K562 (cell line): Measurements from ENCODE around the gene FAM90A26. TPM values are rescaled to one million over a fixed set of nuclear protein-coding genes. Genes with fewer than 3 reads are reported as not detected.
"Not testable (repeated sequence)": the region's sequence is repeated elsewhere in the genome, so short reads cannot be mapped to it uniquely, and the experiment has no call there.

ENCODE experiments used
- ATAC-seq: fragments of 200-7000 bp; cut with Tn5 transposase; 3 replicates; pipeline ENCODE4 v1.9.1; 2020; ENCODE audit warnings: moderate library complexity
- BruUV-seq: library from RNA; stranded (reverse); fragments of 400-500 nt; replicated peaks from 2 replicates; lab custom pipeline; 2021; lab: Mats Ljungman, UMichigan
- CTCF ChIA-PET: fragments of 300-600 bp; formaldehyde crosslinking; extraction: SDS; loops from one replicate; lab custom pipeline; 2021; ENCODE audit warnings: low intra/inter-chr PET ratio; lab: Yijun Ruan, JAX
- POLR2A ChIA-PET: fragments of 300-600, 350-650 bp; sonication (Branson Sonifier 250); formaldehyde crosslinking; extraction: SDS; loops from one replicate; lab custom pipeline; 2021; ENCODE audit warnings: antibody characterized with exemption, inconsistent platforms; lab: Yijun Ruan, JAX
- DNase-seq, 4 experiments: peaks; one replicate each; pipeline versions ENCODE4 v3.0.0 to v3.0.0-alpha.2; 2011 to 2018; ENCODE audit warnings: low spot score in 3 of 4, mixed read lengths in 3 of 4; ENCODE audit errors: extremely low read depth in 1 of 4
- FAIRE-seq: peaks from 2 replicates; lab custom pipeline; 2011; peaks lifted over from hg19 to GRCh38; lab: Jason Lieb, UNC
- H2AFZ ChIP-seq: 2 replicates; pipeline ENCODE4 v1.6.0; 2011; ENCODE audit warnings: low read depth, low read length, control low read depth, inconsistent platforms
- H3K27ac ChIP-seq: fragments of 200-600 bp; 3 replicates; pipeline ENCODE4 v1.8.0; 2011; ENCODE audit warnings: low read depth, mild to moderate bottlenecking, control low read depth, inconsistent platforms, low read length, moderate library complexity, mixed read lengths; ENCODE audit errors: extremely low read depth
- H3K27me3 ChIP-seq, 2 experiments: fragments of 300-600 bp in 1 of 2; 2 replicates in 1 of 2; 3 replicates in 1 of 2; pipeline versions ENCODE4 v1.6.0 to v1.8.0; 2011; ENCODE audit warnings: inconsistent platforms in 2 of 2, low read length in 2 of 2, mild to moderate bottlenecking in 1 of 2, mixed read lengths in 1 of 2, moderate library complexity in 1 of 2; ENCODE audit not compliant: control insufficient read depth in 2 of 2, insufficient read depth in 2 of 2
- H3K36me3 ChIP-seq: fragments of 300-600 bp; 3 replicates; pipeline ENCODE4 v1.8.0; 2011; ENCODE audit warnings: mild to moderate bottlenecking, low read length, inconsistent platforms; ENCODE audit not compliant: control insufficient read depth, insufficient read depth
- H3K4me1 ChIP-seq, 2 experiments: fragments of 200-600 bp in 1 of 2; replicated peaks in 1 of 2; 2 replicates in 1 of 2; 3 replicates in 1 of 2; pipeline versions ENCODE4 v1.5.1 to v1.8.0; 2011; ENCODE audit warnings: inconsistent platforms in 2 of 2, low read length in 2 of 2, mild to moderate bottlenecking in 1 of 2, mixed read lengths in 1 of 2, moderate library complexity in 1 of 2; ENCODE audit not compliant: control insufficient read depth in 2 of 2, insufficient read depth in 2 of 2
- H3K4me2 ChIP-seq: 2 replicates; pipeline ENCODE4 v1.6.1; 2011; ENCODE audit warnings: low read length, control low read depth, inconsistent platforms, mixed read lengths; ENCODE audit not compliant: insufficient read depth
- H3K4me3 ChIP-seq: fragments of 200-600 bp; sonication (generic), shearing (Covaris generic); 2 replicates; pipeline ENCODE4 v1.5.1; 2016; ENCODE audit warnings: control low read depth, inconsistent platforms
- H3K79me2 ChIP-seq: fragments of 200-600 bp; 3 replicates; pipeline ENCODE4 v1.8.0; 2011; ENCODE audit warnings: low read length, inconsistent platforms; ENCODE audit not compliant: control insufficient read depth, insufficient read depth
- H3K9ac ChIP-seq, 2 experiments: 2 replicates each; pipeline versions ENCODE4 v1.6.0 to v1.6.1; 2011; ENCODE audit warnings: low read depth in 2 of 2, low read length in 2 of 2, control low read depth in 1 of 2, inconsistent platforms in 1 of 2, mild to moderate bottlenecking in 1 of 2, mixed read lengths in 1 of 2; ENCODE audit not compliant: insufficient read depth in 1 of 2
- H3K9me1 ChIP-seq: one replicate; pipeline ENCODE4 v1.6.0; 2011; ENCODE audit warnings: inconsistent platforms, mild to moderate bottlenecking, low read length, moderate library complexity; ENCODE audit not compliant: control insufficient read depth, insufficient read depth
- H3K9me3 ChIP-seq: replicated peaks from 2 replicates; pipeline ENCODE4 v1.5.1; 2011; ENCODE audit warnings: low read depth, low read length, inconsistent platforms; ENCODE audit not compliant: control insufficient read depth, insufficient read depth
- H4K20me1 ChIP-seq: replicated peaks from 2 replicates; pipeline ENCODE4 v1.6.1; 2011; ENCODE audit warnings: low read length, inconsistent platforms, mixed read lengths; ENCODE audit not compliant: control insufficient read depth, insufficient read depth
- CSDE1 ChIP-seq, 2 experiments: fragments of 450-650 bp; IDR thresholded peaks; 2 replicates each; pipeline ENCODE4 v1.6.1; 2016; ENCODE audit warnings: mild to moderate bottlenecking in 1 of 2
- MCM5 ChIP-seq: fragments of 450-650 bp; IDR thresholded peaks from 2 replicates; pipeline ENCODE4 v1.6.1; 2016; ENCODE audit warnings: low read depth
- WGBS: fragments of 100-300 bp; shearing (Covaris generic); methylation state at CpG from one replicate; pipeline ENCODE4 v1.1.6; 2016; ENCODE audit warnings: low coverage, mixed read lengths; ENCODE audit not compliant: insufficient coverage; ENCODE audit errors: missing lambda C conversion rate; 5-methylcytosine and 5-hydroxymethylcytosine counted together
- in situ Hi-C: fragments of 300-500 bp; cut with MboI; formaldehyde crosslinking; loops from 4 replicates; pipeline ENCODE4 v1.15.0; 2018; ENCODE audit warnings: inconsistent platforms, mixed read lengths
- intact Hi-C: fragments of 100-400 bp; cut with micrococcal nuclease; formaldehyde crosslinking; loops from 2 replicates; pipeline ENCODE4 v1.14.2; 2022
- polyA plus RNA-seq, 8 experiments: library from polyadenylated mRNA; depleted of rRNA in 4 of 8; stranded (reverse) in 5 of 8; unstranded in 3 of 8; fragments of >200 nt; fragmentation: Nextera tagmentation in 2 of 8; fragmentation: Illumina TruSeq in 1 of 8; extraction: Ambion mirVana in 2 of 8; extraction: Trizol in 1 of 8; gene quantifications; 2 replicates each; pipeline versions ENCODE4 v1.2.1 to v1.2.3, GENCODE V29; 2011 to 2014; ENCODE audit warnings: inconsistent platforms in 1 of 8, missing spikeins in 1 of 8
- total RNA-seq, 7 experiments: library from RNA; depleted of rRNA in 6 of 7; stranded (reverse); fragments of >200 nt in 6 of 7; fragmentation: Illumina TruSeq in 2 of 7; extraction: Trizol in 2 of 7; gene quantifications; 2 replicates each; pipeline versions ENCODE4 v1.2.1 to v1.2.3, GENCODE V29; 2011 to 2021; ENCODE audit warnings: low replicate concordance in 1 of 7
- TF ChIP-seq, protein P1 (sequence below), 3 experiments: IDR thresholded peaks in 2 of 3; conservative IDR thresholded peaks in 1 of 3; 2 replicates each; pipeline ENCODE4 v1.5.1; 2011 to 2012; ENCODE audit warnings: low read length in 3 of 3, mild to moderate bottlenecking in 3 of 3, control low read depth in 2 of 3, improper control_type of control experiment in 1 of 3, inconsistent platforms in 1 of 3, low read depth in 1 of 3, mixed read lengths in 1 of 3, moderate library complexity in 1 of 3; ENCODE audit not compliant: insufficient read depth in 2 of 3

Gene FAM90A26
- total and polyA plus RNA-seq, 9 of the 15 experiments (the other 6 are each of a cell fraction or from before 2014, with no cell fraction given), result not detected

DNA sequence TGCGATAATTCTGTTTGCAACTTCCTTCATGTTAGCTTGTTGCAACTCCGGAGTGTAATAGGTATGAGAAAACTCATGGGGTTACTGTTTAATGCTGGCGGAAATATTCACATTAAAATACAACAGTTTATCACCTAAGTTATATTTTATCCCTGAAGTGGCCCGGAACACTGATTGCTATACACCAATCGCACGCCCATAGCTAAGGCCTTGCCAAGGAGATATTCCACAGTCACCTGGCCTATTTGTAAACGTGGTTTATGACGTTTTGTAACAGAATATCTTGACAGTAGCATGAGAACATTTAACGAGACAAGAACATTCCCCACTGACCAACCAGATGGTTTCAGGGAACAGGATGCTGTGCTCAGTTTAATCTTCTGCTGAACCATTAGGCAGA, 23.2 kb upstream of the FAM90A26 start (continued):
- TF ChIP-seq CSDE1 (IDR thresholded peaks at IDR 0.05) (no peak), MCM5 (no peak)

DNA sequence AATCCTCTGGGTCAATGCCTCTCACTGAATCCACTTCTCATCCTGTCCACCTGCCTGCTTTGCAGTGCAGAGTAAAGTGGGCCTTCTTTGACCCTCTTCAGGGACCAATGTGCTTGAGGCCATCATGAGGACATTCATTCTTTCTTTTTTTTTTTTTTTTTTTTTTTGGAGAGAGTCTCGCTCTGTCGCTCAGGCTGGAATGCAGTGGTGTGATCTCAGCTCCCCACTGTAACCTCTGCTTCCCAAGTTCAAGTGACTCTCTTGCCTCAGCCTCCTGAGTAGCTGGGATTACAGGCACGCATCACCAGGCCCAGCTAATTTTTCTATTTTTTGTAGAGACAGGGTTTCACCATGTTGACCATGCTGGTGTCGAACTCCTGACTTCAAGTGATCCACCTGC, 22.8 kb upstream of the FAM90A26 start:
- WGBS, result 0% methylated on average over 1 of the region's 4 CpGs
- BruUV-seq, result not testable (repeated sequence)

DNA sequence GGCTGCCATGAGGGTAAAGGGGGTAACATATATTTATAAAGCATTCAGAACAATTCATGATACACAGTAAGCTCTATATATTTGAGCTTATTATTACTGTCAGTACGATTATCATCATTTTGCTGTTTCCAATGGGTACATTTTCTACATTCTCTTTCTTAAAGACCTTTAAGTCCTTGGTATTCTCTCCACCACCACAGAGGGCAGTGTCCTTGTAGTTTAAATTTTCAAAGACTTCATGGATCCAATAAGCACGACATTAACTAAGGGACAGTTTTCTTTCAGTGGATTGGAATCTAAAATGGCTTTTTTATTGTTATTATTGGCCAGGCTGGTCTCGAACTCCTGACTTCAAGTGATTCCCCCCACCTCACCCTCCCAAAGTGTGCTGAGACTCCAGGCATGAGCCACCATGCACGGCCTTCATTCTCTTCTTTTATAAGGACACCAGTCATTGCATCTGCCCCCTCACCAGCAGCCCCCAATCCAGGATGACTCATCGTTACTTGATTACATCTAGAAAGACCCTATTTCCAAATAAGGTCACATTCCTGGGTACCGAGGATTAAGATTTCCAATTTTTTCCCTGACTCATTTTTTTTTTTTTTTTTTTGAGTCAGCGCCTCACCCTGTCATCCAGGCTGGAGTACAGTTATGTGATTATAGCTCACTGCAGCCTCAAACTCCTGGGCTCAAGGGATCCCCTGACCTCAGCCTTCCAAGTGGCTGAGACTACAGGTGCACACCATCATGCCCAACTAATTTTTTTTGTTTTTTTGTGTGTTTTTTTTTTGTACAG, 21.4 kb upstream of the FAM90A26 start:
- peaks cover 0 to 10% of the 10 kb centered on the region in 2 experiments; a peak in 2 of 5 replicates for H3K4me1 ChIP-seq
- H3K27me3 ChIP-seq, H4K20me1 ChIP-seq, H3K9me1 ChIP-seq, H3K79me2 ChIP-seq, POLR2A ChIA-PET, H3K4me2 ChIP-seq, FAIRE-seq, BruUV-seq, H3K9ac ChIP-seq, H2AFZ ChIP-seq, H3K9me3 ChIP-seq, H3K4me3 ChIP-seq, H3K27ac ChIP-seq, intact Hi-C loops, H3K36me3 ChIP-seq, CTCF ChIA-PET, ATAC-seq: not testable (repeated sequence)
- TF ChIP-seq, protein P1, sequence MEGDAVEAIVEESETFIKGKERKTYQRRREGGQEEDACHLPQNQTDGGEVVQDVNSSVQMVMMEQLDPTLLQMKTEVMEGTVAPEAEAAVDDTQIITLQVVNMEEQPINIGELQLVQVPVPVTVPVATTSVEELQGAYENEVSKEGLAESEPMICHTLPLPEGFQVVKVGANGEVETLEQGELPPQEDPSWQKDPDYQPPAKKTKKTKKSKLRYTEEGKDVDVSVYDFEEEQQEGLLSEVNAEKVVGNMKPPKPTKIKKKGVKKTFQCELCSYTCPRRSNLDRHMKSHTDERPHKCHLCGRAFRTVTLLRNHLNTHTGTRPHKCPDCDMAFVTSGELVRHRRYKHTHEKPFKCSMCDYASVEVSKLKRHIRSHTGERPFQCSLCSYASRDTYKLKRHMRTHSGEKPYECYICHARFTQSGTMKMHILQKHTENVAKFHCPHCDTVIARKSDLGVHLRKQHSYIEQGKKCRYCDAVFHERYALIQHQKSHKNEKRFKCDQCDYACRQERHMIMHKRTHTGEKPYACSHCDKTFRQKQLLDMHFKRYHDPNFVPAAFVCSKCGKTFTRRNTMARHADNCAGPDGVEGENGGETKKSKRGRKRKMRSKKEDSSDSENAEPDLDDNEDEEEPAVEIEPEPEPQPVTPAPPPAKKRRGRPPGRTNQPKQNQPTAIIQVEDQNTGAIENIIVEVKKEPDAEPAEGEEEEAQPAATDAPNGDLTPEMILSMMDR (IDR thresholded peaks at IDR 0.05 in 2 of 3, conservative IDR thresholded peaks at IDR 0.05 in 1 of 3; ENCODE audit: insufficient read depth in 2 of 3, low read depth in 1 of 3, low read length in 3 of 3), result peak in 1 of 3 experiments; percentile 15; a peak in 1 of 6 replicates
- WGBS, result 3% methylated on average over 6 of the region's 7 CpGs
- in situ Hi-C loops, result loop anchor here (10.0 kb wide), 1 partner anchor 536 kb away; no protein-coding TSS in a partner anchor
- peak in 1 of 4 experiments; percentile 2 for DNase-seq

More for the DNA sequence above, 22.8 kb upstream of the FAM90A26 start:
- H3K27me3 ChIP-seq, FAIRE-seq, CTCF ChIA-PET, DNase-seq, H3K4me2 ChIP-seq, H3K4me1 ChIP-seq, H3K9me3 ChIP-seq, POLR2A ChIA-PET, ATAC-seq, H4K20me1 ChIP-seq, H2AFZ ChIP-seq, intact Hi-C loops, H3K27ac ChIP-seq, H3K79me2 ChIP-seq, H3K9me1 ChIP-seq, H3K4me3 ChIP-seq, H3K36me3 ChIP-seq, H3K9ac ChIP-seq: not testable (repeated sequence)
- in situ Hi-C loops, result loop anchor here (10.0 kb wide), 1 partner anchor 537 kb away; no protein-coding TSS in a partner anchor

DNA sequence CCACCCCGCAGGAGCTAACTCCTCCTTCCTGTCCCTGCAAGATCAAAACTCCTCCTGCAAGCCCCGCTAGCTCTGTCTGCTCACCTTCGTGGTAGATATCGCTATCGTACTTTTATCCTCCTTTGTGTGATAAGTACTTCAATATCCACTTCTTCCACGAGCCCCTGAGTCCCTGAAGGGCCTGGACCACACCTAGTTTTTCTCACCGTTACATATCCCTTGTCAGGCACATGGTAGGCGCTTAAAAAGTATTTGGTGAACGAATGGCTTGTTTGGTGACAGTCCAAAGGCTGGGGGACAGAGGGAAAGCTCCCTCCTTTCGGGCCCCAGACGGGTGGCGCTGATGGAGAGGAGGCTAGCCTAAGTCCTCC, 18.4 kb upstream of the FAM90A26 start:
- peak overlapping the region in 1 of 2 experiments; percentile 49; a peak in 2 of 4 replicates for H3K9ac ChIP-seq
- H3K9me1 ChIP-seq, H3K36me3 ChIP-seq, POLR2A ChIA-PET, intact Hi-C loops, FAIRE-seq, BruUV-seq, H3K79me2 ChIP-seq, CTCF ChIA-PET, H4K20me1 ChIP-seq, H3K27ac ChIP-seq, ATAC-seq, H3K27me3 ChIP-seq, H3K9me3 ChIP-seq: not testable (repeated sequence)
- H3K4me1 ChIP-seq, result peaks cover 0 to 10% of the 10 kb centered on the region in 2 experiments; a peak in 2 of 5 replicates
- H2AFZ ChIP-seq, result peak overlapping the region; percentile 79
- peak overlapping the region; percentile 64 for H3K4me2 ChIP-seq
- 2% methylated on average over 11 of the region's 12 CpGs for WGBS
- peak in 1 of 4 experiments; percentile 1 for DNase-seq
- H3K4me3 ChIP-seq, result peak overlapping the region; percentile 58
- in situ Hi-C loops, result loop anchor here (10.0 kb wide), 1 partner anchor 73 kb away; the partner anchor contains the start of genes USP17L12 and USP17L13
